Measurements from ENCODE around the gene IRAK3. TPM values are rescaled to one million over a fixed set of nuclear protein-coding genes. Genes with fewer than 3 reads are reported as not detected.

The IRAK3 gene
- total RNA-seq, 1 experiment from 2014 or later: 0.12 TPM

GRCh38 chr12:66279123-66279712 is 90.2 kb downstream of the IRAK3 start (continued):
- TF ChIP-seq, protein P1, sequence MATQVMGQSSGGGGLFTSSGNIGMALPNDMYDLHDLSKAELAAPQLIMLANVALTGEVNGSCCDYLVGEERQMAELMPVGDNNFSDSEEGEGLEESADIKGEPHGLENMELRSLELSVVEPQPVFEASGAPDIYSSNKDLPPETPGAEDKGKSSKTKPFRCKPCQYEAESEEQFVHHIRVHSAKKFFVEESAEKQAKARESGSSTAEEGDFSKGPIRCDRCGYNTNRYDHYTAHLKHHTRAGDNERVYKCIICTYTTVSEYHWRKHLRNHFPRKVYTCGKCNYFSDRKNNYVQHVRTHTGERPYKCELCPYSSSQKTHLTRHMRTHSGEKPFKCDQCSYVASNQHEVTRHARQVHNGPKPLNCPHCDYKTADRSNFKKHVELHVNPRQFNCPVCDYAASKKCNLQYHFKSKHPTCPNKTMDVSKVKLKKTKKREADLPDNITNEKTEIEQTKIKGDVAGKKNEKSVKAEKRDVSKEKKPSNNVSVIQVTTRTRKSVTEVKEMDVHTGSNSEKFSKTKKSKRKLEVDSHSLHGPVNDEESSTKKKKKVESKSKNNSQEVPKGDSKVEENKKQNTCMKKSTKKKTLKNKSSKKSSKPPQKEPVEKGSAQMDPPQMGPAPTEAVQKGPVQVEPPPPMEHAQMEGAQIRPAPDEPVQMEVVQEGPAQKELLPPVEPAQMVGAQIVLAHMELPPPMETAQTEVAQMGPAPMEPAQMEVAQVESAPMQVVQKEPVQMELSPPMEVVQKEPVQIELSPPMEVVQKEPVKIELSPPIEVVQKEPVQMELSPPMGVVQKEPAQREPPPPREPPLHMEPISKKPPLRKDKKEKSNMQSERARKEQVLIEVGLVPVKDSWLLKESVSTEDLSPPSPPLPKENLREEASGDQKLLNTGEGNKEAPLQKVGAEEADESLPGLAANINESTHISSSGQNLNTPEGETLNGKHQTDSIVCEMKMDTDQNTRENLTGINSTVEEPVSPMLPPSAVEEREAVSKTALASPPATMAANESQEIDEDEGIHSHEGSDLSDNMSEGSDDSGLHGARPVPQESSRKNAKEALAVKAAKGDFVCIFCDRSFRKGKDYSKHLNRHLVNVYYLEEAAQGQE (IDR thresholded peaks at IDR 0.05; ENCODE audit: low read depth): no peak
- TF ChIP-seq, protein P2, sequence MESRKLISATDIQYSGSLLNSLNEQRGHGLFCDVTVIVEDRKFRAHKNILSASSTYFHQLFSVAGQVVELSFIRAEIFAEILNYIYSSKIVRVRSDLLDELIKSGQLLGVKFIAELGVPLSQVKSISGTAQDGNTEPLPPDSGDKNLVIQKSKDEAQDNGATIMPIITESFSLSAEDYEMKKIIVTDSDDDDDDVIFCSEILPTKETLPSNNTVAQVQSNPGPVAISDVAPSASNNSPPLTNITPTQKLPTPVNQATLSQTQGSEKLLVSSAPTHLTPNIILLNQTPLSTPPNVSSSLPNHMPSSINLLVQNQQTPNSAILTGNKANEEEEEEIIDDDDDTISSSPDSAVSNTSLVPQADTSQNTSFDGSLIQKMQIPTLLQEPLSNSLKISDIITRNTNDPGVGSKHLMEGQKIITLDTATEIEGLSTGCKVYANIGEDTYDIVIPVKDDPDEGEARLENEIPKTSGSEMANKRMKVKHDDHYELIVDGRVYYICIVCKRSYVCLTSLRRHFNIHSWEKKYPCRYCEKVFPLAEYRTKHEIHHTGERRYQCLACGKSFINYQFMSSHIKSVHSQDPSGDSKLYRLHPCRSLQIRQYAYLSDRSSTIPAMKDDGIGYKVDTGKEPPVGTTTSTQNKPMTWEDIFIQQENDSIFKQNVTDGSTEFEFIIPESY (IDR thresholded peaks at IDR 0.05; ENCODE audit: extremely low read depth, insufficient replicate concordance, low read length): no peak
- TF ChIP-seq TCF7L2 (IDR thresholded peaks at IDR 0.05; ENCODE audit: borderline replicate concordance, extremely low read depth, insufficient read depth, insufficient read length): no peak
- TF ChIP-seq YY1 (IDR thresholded peaks at IDR 0.05; ENCODE audit: extremely low read depth, insufficient replicate concordance, low read depth, low read length): no peak
- no peak for TF ChIP-seq MAX (IDR thresholded peaks at IDR 0.05)
- TF ChIP-seq SIN3A (IDR thresholded peaks at IDR 0.05; ENCODE audit: low read depth): no peak
- TF ChIP-seq ZFX (IDR thresholded peaks at IDR 0.05): no peak
